H1 (cell line): ENCODE results near the gene SRPK3. TPM values are rescaled to one million over a fixed set of nuclear protein-coding genes. Genes with fewer than 3 reads are reported as not detected.

Experiments used
- CTCF ChIA-PET: fragments of 300-600 bp; sonication (Branson Sonifier 250); formaldehyde crosslinking; loops from one replicate; lab custom pipeline; 2021; ENCODE audit not compliant: partially characterized antibody; lab: Charles Lee
- POLR2A ChIA-PET: fragments of 300-600 bp; sonication (Branson Sonifier 250); formaldehyde crosslinking; loops from one replicate; lab custom pipeline; 2021; ENCODE audit warnings: inconsistent platforms; ENCODE audit not compliant: partially characterized antibody; lab: Charles Lee
- DNase-seq, 2 experiments: peaks; one replicate each; pipeline versions ENCODE4 v3.0.0 to v3.0.0-alpha.2; 2010 to 2022; ENCODE audit warnings: low spot score in 2 of 2, low read depth in 1 of 2, mixed read lengths in 1 of 2
- FAIRE-seq: peaks from 2 replicates; lab custom pipeline; 2011; peaks lifted over from hg19 to GRCh38; lab: Jason Lieb, UNC
- H2AFZ ChIP-seq: 2 replicates; pipeline ENCODE4 v1.8.1; 2012; ENCODE audit warnings: low read length, inconsistent platforms
- H2AK5ac ChIP-seq: 2 replicates; pipeline ENCODE4 v1.6.1; 2013; ENCODE audit warnings: low read depth, low read length
- H2BK120ac ChIP-seq: replicated peaks from 2 replicates; pipeline ENCODE3; 2013; ENCODE audit warnings: low read depth, low read length, inconsistent platforms
- H2BK12ac ChIP-seq: 2 replicates; pipeline ENCODE4 v1.6.1; 2013; ENCODE audit warnings: low read depth, low read length
- H2BK15ac ChIP-seq: 2 replicates; pipeline ENCODE4 v1.6.1; 2013; ENCODE audit warnings: low read length
- H2BK20ac ChIP-seq: 2 replicates; pipeline ENCODE4 v1.6.1; 2013; ENCODE audit warnings: low read length
- H2BK5ac ChIP-seq: 2 replicates; pipeline ENCODE4 v1.6.1; 2013; ENCODE audit warnings: low read depth, low read length
- H3K14ac ChIP-seq: 2 replicates; pipeline ENCODE4 v1.6.1; 2013; ENCODE audit warnings: inconsistent platforms; ENCODE audit not compliant: insufficient read length
- H3K18ac ChIP-seq: 2 replicates; pipeline ENCODE4 v1.6.1; 2013; ENCODE audit warnings: low read length; ENCODE audit errors: extremely low read depth
- H3K23ac ChIP-seq: 2 replicates; pipeline ENCODE4 v1.6.1; 2013; ENCODE audit warnings: inconsistent platforms; ENCODE audit not compliant: insufficient read length
- H3K23me2 ChIP-seq: 2 replicates; pipeline ENCODE4 v1.6.1; 2013; ENCODE audit warnings: low read depth, low read length
- H3K27ac ChIP-seq: 2 replicates; pipeline ENCODE4 v1.6.1; 2011; ENCODE audit warnings: low read depth, low read length, inconsistent platforms
- H3K27me3 ChIP-seq, 4 experiments: replicated peaks in 1 of 4; 1 replicate in 1 of 4; 2 replicates in 3 of 4; pipeline versions ENCODE4 v1.6.1 to v1.8.1; 2011 to 2013; ENCODE audit warnings: low read length in 3 of 4, mild to moderate bottlenecking in 3 of 4, inconsistent platforms in 2 of 4, mixed read lengths in 2 of 4, moderate library complexity in 1 of 4; ENCODE audit not compliant: control insufficient read depth in 3 of 4, insufficient read depth in 3 of 4; ENCODE audit errors: extremely low read depth in 1 of 4
- H3K36me3 ChIP-seq, 4 experiments: 2 replicates each; pipeline versions ENCODE4 v1.6.1 to v1.8.1; 2011 to 2013; ENCODE audit warnings: mild to moderate bottlenecking in 4 of 4, low read length in 3 of 4, moderate library complexity in 2 of 4, control low read depth in 1 of 4, inconsistent platforms in 1 of 4; ENCODE audit not compliant: insufficient read depth in 4 of 4, control insufficient read depth in 2 of 4
- H3K4ac ChIP-seq: replicated peaks from 2 replicates; pipeline ENCODE3; 2013; ENCODE audit warnings: low read length, low read depth, mixed read lengths, inconsistent platforms; ENCODE audit not compliant: insufficient read length
- H3K4me1 ChIP-seq, 4 experiments: replicated peaks in 1 of 4; 1 replicate in 1 of 4; 2 replicates in 3 of 4; pipeline versions ENCODE4 v1.6.1 to v1.8.1; 2011 to 2013; ENCODE audit warnings: low read length in 3 of 4, inconsistent platforms in 2 of 4, mixed read lengths in 1 of 4; ENCODE audit not compliant: insufficient read depth in 4 of 4, control insufficient read depth in 3 of 4
- H3K4me2 ChIP-seq, 2 experiments: 2 replicates each; pipeline versions ENCODE4 v1.6.1 to v1.8.1; 2011 to 2013; ENCODE audit warnings: low read depth in 2 of 2, low read length in 2 of 2, control low read depth in 1 of 2, inconsistent platforms in 1 of 2, mild to moderate bottlenecking in 1 of 2; ENCODE audit not compliant: insufficient read depth in 1 of 2
- H3K4me3 ChIP-seq, 4 experiments: fragments of 200-600, 300-600 bp in 1 of 4; sonication (generic), shearing (Covaris generic), sonication (Bioruptor Twin) in 1 of 4; 2 replicates each; pipeline versions ENCODE4 v1.5.1 to v1.8.1; 2011 to 2016; ENCODE audit warnings: low read length in 4 of 4, low read depth in 3 of 4, control low read depth in 2 of 4, inconsistent platforms in 2 of 4, mild to moderate bottlenecking in 2 of 4, mixed read lengths in 1 of 4, moderate library complexity in 1 of 4; ENCODE audit not compliant: insufficient read depth in 2 of 4; ENCODE audit errors: extremely low read depth in 1 of 4
- H3K56ac ChIP-seq: replicated peaks from 2 replicates; pipeline ENCODE3; 2013; ENCODE audit warnings: low read depth, mild to moderate bottlenecking, mixed read lengths, low read length, inconsistent platforms; ENCODE audit not compliant: insufficient read length
- H3K79me1 ChIP-seq: 2 replicates; pipeline ENCODE4 v1.6.1; 2013; ENCODE audit warnings: low read depth, low read length, control low read depth
- H3K79me2 ChIP-seq, 2 experiments: 2 replicates each; pipeline versions ENCODE4 v1.6.1 to v1.8.1; 2012 to 2013; ENCODE audit warnings: low read length in 2 of 2, mild to moderate bottlenecking in 2 of 2, inconsistent platforms in 1 of 2; ENCODE audit not compliant: insufficient read depth in 2 of 2, control insufficient read depth in 1 of 2
- H3K9ac ChIP-seq, 4 experiments: replicated peaks in 1 of 4; 1 replicate in 1 of 4; 2 replicates in 3 of 4; pipeline versions ENCODE4 v1.6.1 to v1.8.1; 2011 to 2013; ENCODE audit warnings: low read depth in 3 of 4, low read length in 3 of 4, control low read depth in 2 of 4, mild to moderate bottlenecking in 2 of 4, moderate library complexity in 2 of 4, inconsistent platforms in 1 of 4; ENCODE audit errors: extremely low read depth in 1 of 4
- H3K9me3 ChIP-seq, 2 experiments: 2 replicates each; pipeline versions ENCODE4 v1.6.1 to v1.8.1; 2012 to 2013; ENCODE audit warnings: mild to moderate bottlenecking in 2 of 2, moderate library complexity in 2 of 2, control low read depth in 1 of 2, inconsistent platforms in 1 of 2, low read depth in 1 of 2, low read length in 1 of 2, mixed read lengths in 1 of 2; ENCODE audit not compliant: insufficient read depth in 2 of 2
- H4K20me1 ChIP-seq, 2 experiments: replicated peaks in 1 of 2; 2 replicates each; pipeline versions ENCODE3 to v1.8.1; 2011 to 2013; ENCODE audit warnings: inconsistent platforms in 2 of 2, low read length in 2 of 2, mild to moderate bottlenecking in 1 of 2; ENCODE audit not compliant: insufficient read depth in 2 of 2, control insufficient read depth in 1 of 2
- H4K5ac ChIP-seq: 2 replicates; pipeline ENCODE4 v1.6.1; 2013; ENCODE audit warnings: low read length, low read depth, mixed read lengths, inconsistent platforms; ENCODE audit not compliant: insufficient read length
- H4K8ac ChIP-seq: 2 replicates; pipeline ENCODE4 v1.8.0; 2013; ENCODE audit warnings: mild to moderate bottlenecking, moderate library complexity, low read length, inconsistent platforms; ENCODE audit not compliant: insufficient read depth; ENCODE audit errors: extremely low read depth
- H4K91ac ChIP-seq: replicated peaks from 2 replicates; pipeline ENCODE3; 2013; ENCODE audit warnings: low read length, mixed read lengths, inconsistent platforms; ENCODE audit not compliant: insufficient read length
- ATF3 ChIP-seq: IDR thresholded peaks from 2 replicates; pipeline ENCODE4 v1.6.1; 2011; ENCODE audit warnings: low read depth, mild to moderate bottlenecking, low read length; ENCODE audit not compliant: insufficient read depth
- BACH1 ChIP-seq: IDR thresholded peaks from 2 replicates; pipeline ENCODE4 v1.6.1; 2012; ENCODE audit warnings: low read length, improper control_type of control experiment
- CHD1 ChIP-seq: IDR thresholded peaks from 2 replicates; pipeline ENCODE4 v1.6.1; 2012; ENCODE audit warnings: low read depth, low read length, improper control_type of control experiment
- CHD2 ChIP-seq: IDR thresholded peaks from 2 replicates; pipeline ENCODE4 v1.6.1; 2012; ENCODE audit warnings: low read length, improper control_type of control experiment
- JUN ChIP-seq: IDR thresholded peaks from 2 replicates; pipeline ENCODE4 v1.6.1; 2011; ENCODE audit warnings: low read depth, mild to moderate bottlenecking, improper control_type of control experiment, low read length
- POLR2A ChIP-seq, 2 experiments: IDR thresholded peaks; 1 replicate in 1 of 2; 2 replicates in 1 of 2; pipeline ENCODE4 v1.6.1; 2011; ENCODE audit warnings: low read depth in 2 of 2, low read length in 2 of 2, mild to moderate bottlenecking in 2 of 2; ENCODE audit errors: control extremely low read depth in 1 of 2
- RFX5 ChIP-seq: IDR thresholded peaks from 2 replicates; pipeline ENCODE4 v1.6.1; 2011; ENCODE audit warnings: low read depth, low read length, improper control_type of control experiment, borderline replicate concordance
- RXRA ChIP-seq: IDR thresholded peaks from 2 replicates; pipeline ENCODE4 v1.6.1; 2011; ENCODE audit warnings: low read depth, mild to moderate bottlenecking, low read length, moderate library complexity; ENCODE audit not compliant: insufficient read depth
- SAP30 ChIP-seq: fragments of 300-600 bp; sonication (generic); IDR thresholded peaks from 2 replicates; pipeline ENCODE4 v1.7.1; 2012; ENCODE audit warnings: low read length, moderate library complexity, mild to moderate bottlenecking, inconsistent platforms; ENCODE audit not compliant: insufficient read depth, insufficient replicate concordance
- SIRT6 ChIP-seq: IDR thresholded peaks from one replicate; pipeline ENCODE4 v1.7.1; 2012; ENCODE audit warnings: low read length, inconsistent platforms
- SP4 ChIP-seq: IDR thresholded peaks from 2 replicates; pipeline ENCODE4 v1.6.1; 2012; ENCODE audit warnings: low read length, inconsistent platforms
- SUZ12 ChIP-seq: fragments of 200-600 bp; sonication (generic); IDR thresholded peaks from 2 replicates; pipeline ENCODE4 v1.6.1; 2012; ENCODE audit warnings: mild to moderate bottlenecking, inconsistent platforms, low read length, moderate library complexity, mixed read lengths
- TAF7 ChIP-seq: optimal IDR thresholded peaks from 2 replicates; pipeline ENCODE3; 2011; ENCODE audit warnings: low read depth, mild to moderate bottlenecking, inconsistent platforms, low read length, moderate library complexity, borderline replicate concordance
- TCF12 ChIP-seq: IDR thresholded peaks from 2 replicates; pipeline ENCODE4 v1.6.1; 2011; ENCODE audit warnings: low read depth, mild to moderate bottlenecking, low read length
- TEAD4 ChIP-seq: IDR thresholded peaks from 2 replicates; pipeline ENCODE4 v1.6.1; 2012; ENCODE audit warnings: low read depth, low read length, inconsistent platforms, mixed read lengths
- WGBS, 2 experiments: shearing (Covaris generic) in 1 of 2; methylation state at CpG; one replicate each; pipeline versions ENCODE4 v1.1.6 to v1.1.7; 2013 to 2015; ENCODE audit warnings: low lambda C conversion rate in 2 of 2, mixed read lengths in 2 of 2, inconsistent platforms in 1 of 2, low coverage in 1 of 2, missing lambda C conversion rate in 1 of 2; ENCODE audit not compliant: insufficient replicate concordance in 2 of 2, insufficient coverage in 1 of 2, insufficient read length in 1 of 2; ENCODE audit errors: extremely low coverage in 1 of 2, missing lambda C conversion rate in 1 of 2; 5-methylcytosine and 5-hydroxymethylcytosine counted together
- polyA plus RNA-seq, 7 experiments: library from polyadenylated mRNA; depleted of rRNA in 3 of 7; stranded (reverse) in 5 of 7; unstranded in 2 of 7; fragments of >200 nt in 5 of 7; fragments of 200-250 nt in 2 of 7; gene quantifications; 1 replicate in 5 of 7; 2 replicates in 1 of 7; 4 replicates in 1 of 7; pipeline versions ENCODE4 v1.2.1 to v1.2.3, GENCODE V29; 2011 to 2013; ENCODE audit warnings: missing spikeins in 2 of 7, mixed read lengths in 2 of 7
- total RNA-seq: library from RNA; stranded (reverse); fragmentation: NEBNext Ultra II Directional; extraction: Animal tissue kit (Norgen Biotek cat#: 25700); gene quantifications from 2 replicates; pipeline ENCODE4 v1.2.1, GENCODE V29; 2021

The SRPK3 gene
- total and polyA plus RNA-seq, 2 of the 8 experiments (the other 6 are each of a cell fraction or from before 2014, with no cell fraction given): not detected

- H3K4me3 ChIP-seq: no peak overlapping the region
- no peaks in the 10 kb centered on the region for H3K79me1 ChIP-seq
- H3K4ac ChIP-seq: no peak overlapping the region
- H4K8ac ChIP-seq: 0 out of 2 replicates have a peak overlapping the region, but pooled peaks have one; percentile 25
- H3K9me3 ChIP-seq: no peaks in the 10 kb centered on the region
- no peaks in the 10 kb centered on the region for H3K27me3 ChIP-seq
- H4K91ac ChIP-seq: no peak overlapping the region
- no peak overlapping the region for H3K18ac ChIP-seq
- H3K79me2 ChIP-seq: peaks cover 0 to 4% of the 10 kb centered on the region in 2 experiments; a peak in 1 of 4 replicates
- 98% methylated on average over 6 of the region's 8 CpGs; no CpG with 5 or more reads in 1 of the 2 experiments for WGBS, 2 experiments
- peaks cover 2 to 8% of the 10 kb centered on the region in 2 experiments for H4K20me1 ChIP-seq
- no peak overlapping the region for H3K4me2 ChIP-seq
- no peak overlapping the region for H3K14ac ChIP-seq
- no peak overlapping the region for H2BK20ac ChIP-seq
- no peak overlapping the region for H2BK120ac ChIP-seq
- POLR2A ChIA-PET: interaction anchor here (1.3 to 1.7 kb wide), 2 partner anchors 9 to 13 kb away, joined by 3 to 4 read pairs; no protein-coding TSS in a partner anchor
- H4K5ac ChIP-seq: no peak overlapping the region
- no peak overlapping the region for H2BK12ac ChIP-seq
- DNase-seq (no peak), FAIRE-seq (no peak)
- no peak overlapping the region for H3K56ac ChIP-seq
- H2AFZ ChIP-seq: no peak overlapping the region
- no peak overlapping the region for H2BK15ac ChIP-seq
- no peaks in the 10 kb centered on the region; a peak in 1 of 7 replicates for H3K4me1 ChIP-seq
- no peak overlapping the region for H3K9ac ChIP-seq
- H3K23ac ChIP-seq: no peak overlapping the region
- H3K27ac ChIP-seq: no peak overlapping the region; the same call in 1 of the 2 replicates
- CTCF ChIA-PET: no interaction called here
- H2AK5ac ChIP-seq: no peak overlapping the region
- H2BK5ac ChIP-seq: no peak overlapping the region
- no peaks in the 10 kb centered on the region for H3K23me2 ChIP-seq
- H3K36me3 ChIP-seq: peaks cover 0 to 35% (median 5%) of the 10 kb centered on the region in 4 experiments; a peak in 3 of 8 replicates
- TF ChIP-seq POLR2A (IDR thresholded peaks at IDR 0.05; ENCODE audit: control extremely low read depth in 1 of 2, low read depth in 2 of 2, low read length in 2 of 2) (no peak), RXRA (no peak), BACH1 (no peak), TAF7 (no peak), SP4 (no peak), CHD1 (no peak), TCF12 (no peak), SAP30 (no peak), RFX5 (no peak), TEAD4 (no peak), ATF3 (no peak), SIRT6 (no peak), CHD2 (no peak), SUZ12 (no peak), JUN (no peak)
Measured at GRCh38 chrX:153801669-153802068, 20.8 kb downstream of the SRPK3 start.
